H9 (cell line): ENCODE results near the gene SSBP1. TPM values are rescaled to one million over a fixed set of nuclear protein-coding genes. Genes with fewer than 3 reads are reported as not detected.

Experiments
- DNase-seq: peaks from one replicate; pipeline ENCODE4 v3.0.0-alpha.2; 2017
- H2AFZ ChIP-seq: one replicate; pipeline ENCODE4 v1.6.1; 2013; ENCODE audit warnings: mild to moderate bottlenecking, low read length, control low read depth, moderate library complexity
- H2AK5ac ChIP-seq: 2 replicates; pipeline ENCODE4 v1.6.1; 2013; ENCODE audit warnings: low read length, control low read depth, mixed read lengths; ENCODE audit not compliant: insufficient read length
- H2BK120ac ChIP-seq: one replicate; pipeline ENCODE4 v1.6.1; 2013; ENCODE audit warnings: low read depth, mild to moderate bottlenecking, low read length, control low read depth, inconsistent platforms; ENCODE audit not compliant: poor library complexity, severe bottlenecking
- H2BK12ac ChIP-seq: 2 replicates; pipeline ENCODE4 v1.6.1; 2013; ENCODE audit warnings: low read length, control low read depth, mixed read lengths, low read depth; ENCODE audit not compliant: insufficient read length
- H2BK15ac ChIP-seq: 2 replicates; pipeline ENCODE4 v1.6.1; 2013; ENCODE audit warnings: low read depth, low read length, control low read depth
- H2BK20ac ChIP-seq: one replicate; pipeline ENCODE4 v1.6.1; 2013; ENCODE audit warnings: low read depth, mild to moderate bottlenecking, low read length, control low read depth, inconsistent platforms; ENCODE audit not compliant: poor library complexity, severe bottlenecking
- H2BK5ac ChIP-seq: 2 replicates; pipeline ENCODE4 v1.6.1; 2013; ENCODE audit warnings: low read length, control low read depth, mixed read lengths; ENCODE audit not compliant: insufficient read length
- H3K14ac ChIP-seq: 2 replicates; pipeline ENCODE4 v1.6.1; 2013; ENCODE audit warnings: low read length, control low read depth; ENCODE audit not compliant: insufficient read depth
- H3K18ac ChIP-seq: 2 replicates; pipeline ENCODE4 v1.6.1; 2013; ENCODE audit warnings: low read depth, mild to moderate bottlenecking, mixed read lengths, low read length, control low read depth; ENCODE audit not compliant: insufficient read length
- H3K23ac ChIP-seq: 2 replicates; pipeline ENCODE4 v1.6.1; 2013; ENCODE audit warnings: low read length, control low read depth, mixed read lengths, low read depth; ENCODE audit not compliant: insufficient read length
- H3K23me2 ChIP-seq: 2 replicates; pipeline ENCODE4 v1.6.1; 2013; ENCODE audit warnings: low read depth, mild to moderate bottlenecking, mixed read lengths, low read length, control low read depth; ENCODE audit not compliant: insufficient read length, poor library complexity, severe bottlenecking
- H3K27ac ChIP-seq: 2 replicates; pipeline ENCODE4 v1.5.1; 2013; ENCODE audit warnings: low read length, control low read depth, mixed read lengths, low read depth; ENCODE audit not compliant: insufficient read length
- H3K27me3 ChIP-seq: 2 replicates; pipeline ENCODE4 v1.6.1; 2013; ENCODE audit warnings: low read length, control low read depth, inconsistent platforms; ENCODE audit not compliant: insufficient read depth
- H3K4ac ChIP-seq: 2 replicates; pipeline ENCODE4 v1.6.1; 2013; ENCODE audit warnings: low read depth, mild to moderate bottlenecking, control low read depth, inconsistent platforms, low read length, moderate library complexity
- H3K4me1 ChIP-seq: 2 replicates; pipeline ENCODE4 v1.6.1; 2013; ENCODE audit warnings: low read length, control low read depth, inconsistent platforms; ENCODE audit not compliant: insufficient read depth
- H3K4me2 ChIP-seq: 2 replicates; pipeline ENCODE4 v1.6.1; 2013; ENCODE audit warnings: low read length, control low read depth, mixed read lengths; ENCODE audit not compliant: insufficient read length, insufficient read depth
- H3K56ac ChIP-seq: 2 replicates; pipeline ENCODE4 v1.6.1; 2013; ENCODE audit warnings: low read depth, mild to moderate bottlenecking, mixed read lengths, low read length, control low read depth; ENCODE audit not compliant: insufficient read length
- H3K79me1 ChIP-seq: 2 replicates; pipeline ENCODE4 v1.6.1; 2013; ENCODE audit warnings: low read depth, mild to moderate bottlenecking, moderate library complexity, low read length, control low read depth, inconsistent platforms; ENCODE audit not compliant: insufficient read depth, poor library complexity, severe bottlenecking
- H3K79me2 ChIP-seq: 2 replicates; pipeline ENCODE4 v1.6.1; 2013; ENCODE audit warnings: low read length, control low read depth, inconsistent platforms; ENCODE audit not compliant: insufficient read depth
- H3K9ac ChIP-seq: 2 replicates; pipeline ENCODE4 v1.6.1; 2013; ENCODE audit warnings: low read length, control low read depth, mixed read lengths; ENCODE audit not compliant: insufficient read length; ENCODE audit errors: extremely low read depth
- H3K9me3 ChIP-seq: one replicate; pipeline ENCODE4 v1.6.1; 2013; ENCODE audit warnings: low read depth, low read length, inconsistent platforms; ENCODE audit not compliant: control insufficient read depth
- H3T11ph ChIP-seq: one replicate; pipeline ENCODE4 v1.6.1; 2013; ENCODE audit warnings: mild to moderate bottlenecking, low read length, control low read depth, inconsistent platforms
- H4K20me1 ChIP-seq: one replicate; pipeline ENCODE4 v1.6.1; 2013; ENCODE audit not compliant: control insufficient read depth, insufficient read length, insufficient read depth
- H4K5ac ChIP-seq: 2 replicates; pipeline ENCODE4 v1.6.1; 2013; ENCODE audit warnings: low read depth, mild to moderate bottlenecking, mixed read lengths, low read length, control low read depth; ENCODE audit not compliant: insufficient read length
- H4K8ac ChIP-seq: replicated peaks from 2 replicates; pipeline ENCODE4 v1.6.1; 2013; ENCODE audit warnings: low read length, control low read depth, mixed read lengths, low read depth; ENCODE audit not compliant: insufficient read length
- H4K91ac ChIP-seq: 2 replicates; pipeline ENCODE4 v1.6.1; 2013; ENCODE audit warnings: low read depth, mild to moderate bottlenecking, moderate library complexity, mixed read lengths, low read length, control low read depth; ENCODE audit not compliant: insufficient read length
- H3K27ac Mint-ChIP-seq, 3 experiments: 2 replicates in 2 of 3; 3 replicates in 1 of 3; pipeline ENCODE4 v1.8.0; 2020 to 2021; ENCODE audit warnings: mixed read lengths in 3 of 3, mild to moderate bottlenecking in 1 of 3, moderate library complexity in 1 of 3
- H3K27me3 Mint-ChIP-seq: 2 replicates; pipeline ENCODE4 v1.8.0; 2021; ENCODE audit warnings: low read depth, mild to moderate bottlenecking, moderate library complexity, mixed read lengths
- H3K36me3 Mint-ChIP-seq, 3 experiments: 2 replicates in 2 of 3; 3 replicates in 1 of 3; pipeline ENCODE4 v1.8.0; 2020 to 2021; ENCODE audit warnings: low read depth in 3 of 3, mixed read lengths in 3 of 3; ENCODE audit not compliant: insufficient read depth in 1 of 3
- H3K4me1 Mint-ChIP-seq, 2 experiments: 2 replicates each; pipeline ENCODE4 v1.8.0; 2020; ENCODE audit warnings: mixed read lengths in 2 of 2
- H3K4me3 Mint-ChIP-seq, 2 experiments: 2 replicates in 1 of 2; 3 replicates in 1 of 2; pipeline ENCODE4 v1.8.0; 2020 to 2021; ENCODE audit warnings: mild to moderate bottlenecking in 2 of 2, mixed read lengths in 2 of 2, moderate library complexity in 1 of 2
- H3K9me3 Mint-ChIP-seq, 2 experiments: 2 replicates in 1 of 2; 3 replicates in 1 of 2; pipeline ENCODE4 v1.8.0; 2020; ENCODE audit warnings: mild to moderate bottlenecking in 2 of 2, mixed read lengths in 2 of 2, moderate library complexity in 1 of 2
- WGBS: extraction: QIAGEN DNeasy Blood & Tissue Kit; methylation state at CpG from one replicate; pipeline ENCODE4 v1.1.7; 2013; ENCODE audit warnings: missing lambda C conversion rate, low lambda C conversion rate, mixed read lengths; ENCODE audit not compliant: insufficient read length; ENCODE audit errors: extremely low coverage; 5-methylcytosine and 5-hydroxymethylcytosine counted together
- long read RNA-seq: library from polyadenylated mRNA; unstranded; transcript quantifications from one replicate; pipeline ENCODE4 v2.0.0, GENCODE V29; 2020
- total RNA-seq: library from RNA; stranded (reverse); gene quantifications from 2 replicates; pipeline ENCODE4 v1.2.1, GENCODE V29; 2021
- TF ChIP-seq, protein P1 (sequence below): fragments of 200-600 bp; sonication (generic); conservative IDR thresholded peaks from 3 replicates; pipeline ENCODE4 v1.8.0; 2021; ENCODE audit warnings: antibody characterized with exemption, mild to moderate bottlenecking

Gene SSBP1
- 252 and 266 TPM in 2 replicates for total RNA-seq
- long read RNA-seq, transcript SSBP1-201 (7 exons, 687 nt), result major isoform, 74 of 125 reads
- long read RNA-seq, transcript SSBP1-206 (7 exons, 630 nt), result minor isoform, 9 of 125 reads
- long read RNA-seq, transcript SSBP1-214 (7 exons, 636 nt), result minor isoform, 24 of 125 reads
- long read RNA-seq, partial matches to known transcripts, result 3 of 125 reads
- long read RNA-seq, other reads (novel, unspliced or antisense), result 12 of 125 reads

DNA sequence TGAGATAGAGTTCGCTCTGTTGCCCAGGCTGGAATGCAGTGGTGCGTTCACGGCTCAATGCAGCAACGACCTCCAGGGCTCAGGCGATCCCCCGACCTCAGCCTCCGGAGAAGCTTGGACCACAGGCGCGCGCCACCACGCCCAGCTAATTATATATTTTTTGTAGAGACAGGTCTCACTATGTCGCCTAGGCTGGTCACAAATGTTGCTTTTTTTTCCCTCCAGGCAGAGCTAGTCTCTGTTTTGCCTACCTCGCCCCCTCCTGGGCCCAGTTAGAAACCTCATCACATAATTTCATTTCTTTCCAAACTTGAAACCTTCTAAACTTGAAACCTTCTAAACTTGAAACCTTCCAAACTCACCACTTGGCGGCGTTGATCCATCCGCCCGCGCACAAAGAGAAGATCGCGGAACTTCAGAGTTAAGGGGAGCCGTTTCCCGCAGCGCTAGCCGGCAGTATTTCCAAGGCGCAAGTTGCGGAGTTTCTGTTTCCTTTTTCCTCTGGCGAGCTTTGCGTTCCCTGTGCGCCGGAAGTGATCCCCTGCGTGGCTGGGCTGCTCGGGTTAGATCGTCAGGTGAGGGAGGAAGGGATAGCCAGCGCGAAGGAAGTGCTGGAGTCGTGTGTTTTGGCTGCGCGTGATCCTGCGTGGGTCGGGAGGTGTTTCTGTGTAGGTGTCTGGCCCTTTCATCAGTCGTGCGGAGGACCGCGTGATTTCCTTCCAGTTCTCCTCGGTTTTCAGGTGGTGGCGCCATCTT, at the start of gene SSBP1:
SSBP1 (plus strand) TSS at position 523 of the 756 bp plus-strand sequence. CDS start 809 bp downstream, outside the sequence.
- no CpG with 5 or more reads among the region's 46 CpGs for WGBS
- no peak within 1 kb of the TSS for H4K8ac ChIP-seq

More for the DNA sequence above, at the start of gene SSBP1:
- Histone ChIP-seq H4K5ac (peak within 1 kb of the TSS; percentile 38), H3K14ac (peak within 1 kb of the TSS; percentile 96), H2BK12ac (no peak within 1 kb of the TSS), H3K56ac (no peak within 1 kb of the TSS), H3K79me1 (peaks cover 8% of the 10 kb centered on the region), H3K4me2 (peak within 1 kb of the TSS; percentile 84), H3K4ac (no peak within 1 kb of the TSS; the same call in 1 of the 2 replicates), H2AFZ (peak within 1 kb of the TSS; percentile 71), H4K20me1 (no peaks in the 10 kb centered on the region), H3K27ac (peak within 1 kb of the TSS; percentile 15), H3K23ac (no peak within 1 kb of the TSS), H2BK20ac (no peak within 1 kb of the TSS), H3K23me2 (peaks cover 3% of the 10 kb centered on the region), H2BK5ac (peak within 1 kb of the TSS; percentile 20), H4K91ac (no peak within 1 kb of the TSS), H3K79me2 (peaks cover 16% of the 10 kb centered on the region), H3K27me3 (no peaks in the 10 kb centered on the region), H2BK120ac (peak within 1 kb of the TSS; percentile 7), H3T11ph (no peak within 1 kb of the TSS), H2BK15ac (no peak within 1 kb of the TSS), H3K9ac (peak within 1 kb of the TSS; percentile 98), H2AK5ac (no peak within 1 kb of the TSS), H3K4me1 (peaks cover 3% of the 10 kb centered on the region; the same call in 1 of the 2 replicates), H3K9me3 (no peaks in the 10 kb centered on the region), H3K18ac (peak within 1 kb of the TSS; percentile 92)
- no peaks in the 10 kb centered on the region for H3K27me3 Mint-ChIP-seq
- peaks cover 13 to 23% of the 10 kb centered on the region in 2 experiments for H3K4me1 Mint-ChIP-seq
- peak; percentile 94 for DNase-seq
- H3K9me3 Mint-ChIP-seq, result peaks cover 0 to 2% of the 10 kb centered on the region in 2 experiments; a peak in 1 of 5 replicates
- peak within 1 kb of the TSS; percentile 99 to 100 (median 99) for H3K27ac Mint-ChIP-seq
- peaks cover 27 to 39% (median 36%) of the 10 kb centered on the region in 3 experiments for H3K36me3 Mint-ChIP-seq
- peak within 1 kb of the TSS; percentile 96 to 99 for H3K4me3 Mint-ChIP-seq
- TF ChIP-seq, protein P1, sequence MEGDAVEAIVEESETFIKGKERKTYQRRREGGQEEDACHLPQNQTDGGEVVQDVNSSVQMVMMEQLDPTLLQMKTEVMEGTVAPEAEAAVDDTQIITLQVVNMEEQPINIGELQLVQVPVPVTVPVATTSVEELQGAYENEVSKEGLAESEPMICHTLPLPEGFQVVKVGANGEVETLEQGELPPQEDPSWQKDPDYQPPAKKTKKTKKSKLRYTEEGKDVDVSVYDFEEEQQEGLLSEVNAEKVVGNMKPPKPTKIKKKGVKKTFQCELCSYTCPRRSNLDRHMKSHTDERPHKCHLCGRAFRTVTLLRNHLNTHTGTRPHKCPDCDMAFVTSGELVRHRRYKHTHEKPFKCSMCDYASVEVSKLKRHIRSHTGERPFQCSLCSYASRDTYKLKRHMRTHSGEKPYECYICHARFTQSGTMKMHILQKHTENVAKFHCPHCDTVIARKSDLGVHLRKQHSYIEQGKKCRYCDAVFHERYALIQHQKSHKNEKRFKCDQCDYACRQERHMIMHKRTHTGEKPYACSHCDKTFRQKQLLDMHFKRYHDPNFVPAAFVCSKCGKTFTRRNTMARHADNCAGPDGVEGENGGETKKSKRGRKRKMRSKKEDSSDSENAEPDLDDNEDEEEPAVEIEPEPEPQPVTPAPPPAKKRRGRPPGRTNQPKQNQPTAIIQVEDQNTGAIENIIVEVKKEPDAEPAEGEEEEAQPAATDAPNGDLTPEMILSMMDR, result peak; percentile 83
